Fibroblast of the aortic adventitia (primary cell): ENCODE data around the gene TIRAP. TPM values are rescaled to one million over a fixed set of nuclear protein-coding genes. Genes with fewer than 3 reads are reported as not detected.
A peak's percentile ranks its signal among the peaks of the same experiment; 100 is the strongest.

Experiments used
- DNase-seq: peaks from one replicate; pipeline ENCODE4 v3.0.0-alpha.2; 2010; ENCODE audit warnings: low read depth
- H3K4me3 ChIP-seq: 2 replicates; pipeline ENCODE4 v1.5.1; 2011; ENCODE audit warnings: low read depth, mild to moderate bottlenecking, control low read depth, low read length, moderate library complexity
- total RNA-seq: library from RNA; depleted of rRNA; stranded (reverse); fragments of >200 nt; gene quantifications from 2 replicates; pipeline ENCODE4 v1.2.3, GENCODE V29; 2012; ENCODE audit warnings: low replicate concordance
- TF ChIP-seq, protein P1 (sequence below): IDR thresholded peaks from 2 replicates; pipeline ENCODE4 v1.5.1; 2011; ENCODE audit warnings: mild to moderate bottlenecking, low read length, control low read depth, inconsistent platforms; ENCODE audit not compliant: insufficient read depth

The TIRAP gene
- total RNA-seq, 1 donor = 5.8 TPM

DNA sequence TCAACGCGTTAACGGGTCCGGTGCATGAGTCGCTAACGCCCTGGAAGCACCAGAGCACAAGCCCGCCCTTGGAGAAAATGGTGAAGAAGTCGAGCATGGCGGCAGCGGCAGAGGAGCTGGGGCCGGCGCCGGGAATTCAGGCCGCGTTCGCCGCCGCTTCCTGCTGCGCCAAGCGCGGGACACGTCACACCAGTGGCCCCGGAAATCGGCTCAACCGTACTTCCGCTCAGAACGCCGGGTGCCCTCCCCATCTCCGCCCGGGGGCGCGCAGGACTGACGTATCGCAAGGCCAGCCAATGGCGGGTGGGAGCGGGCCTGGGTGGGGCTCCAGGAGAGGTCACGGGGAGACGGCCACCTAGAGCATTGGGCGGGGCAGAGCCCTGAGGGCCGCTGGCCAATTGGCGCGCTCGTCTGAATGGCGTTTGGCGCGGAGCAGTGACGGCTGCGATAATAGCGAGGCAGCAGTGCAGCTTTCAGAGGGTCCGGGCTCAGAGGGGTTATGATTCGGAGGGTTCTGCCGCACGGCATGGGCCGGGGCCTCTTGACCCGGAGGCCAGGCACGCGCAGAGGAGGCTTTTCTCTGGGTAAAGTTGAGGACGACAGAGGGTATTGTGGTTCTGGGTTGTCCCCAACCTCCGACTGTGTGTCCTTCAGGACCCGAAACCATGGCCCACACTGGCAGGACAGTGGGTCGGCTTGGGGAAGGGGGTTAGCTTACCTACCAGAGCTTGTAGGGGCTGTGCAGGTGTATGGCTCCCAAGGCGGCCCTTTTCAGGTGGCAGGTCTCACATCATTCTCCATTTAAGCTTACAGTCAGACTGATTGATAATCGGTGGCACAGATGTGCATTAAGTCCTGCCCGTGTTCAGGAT, 13.9 kb upstream of the TIRAP start, which contains the start of the genes FOXRED1 and SRPRA:
Gene FOXRED1 (plus strand): TSS at position 447 of the 872 bp plus-strand sequence. CDS start 53 bp downstream, at position 500.
Gene SRPRA (minus strand): TSS at position 188 of the 872 bp plus-strand sequence. CDS start 91 bp downstream, at position 97.
- peak within 1 kb of the TSS; percentile 99 for H3K4me3 ChIP-seq
- TF ChIP-seq, protein P1, sequence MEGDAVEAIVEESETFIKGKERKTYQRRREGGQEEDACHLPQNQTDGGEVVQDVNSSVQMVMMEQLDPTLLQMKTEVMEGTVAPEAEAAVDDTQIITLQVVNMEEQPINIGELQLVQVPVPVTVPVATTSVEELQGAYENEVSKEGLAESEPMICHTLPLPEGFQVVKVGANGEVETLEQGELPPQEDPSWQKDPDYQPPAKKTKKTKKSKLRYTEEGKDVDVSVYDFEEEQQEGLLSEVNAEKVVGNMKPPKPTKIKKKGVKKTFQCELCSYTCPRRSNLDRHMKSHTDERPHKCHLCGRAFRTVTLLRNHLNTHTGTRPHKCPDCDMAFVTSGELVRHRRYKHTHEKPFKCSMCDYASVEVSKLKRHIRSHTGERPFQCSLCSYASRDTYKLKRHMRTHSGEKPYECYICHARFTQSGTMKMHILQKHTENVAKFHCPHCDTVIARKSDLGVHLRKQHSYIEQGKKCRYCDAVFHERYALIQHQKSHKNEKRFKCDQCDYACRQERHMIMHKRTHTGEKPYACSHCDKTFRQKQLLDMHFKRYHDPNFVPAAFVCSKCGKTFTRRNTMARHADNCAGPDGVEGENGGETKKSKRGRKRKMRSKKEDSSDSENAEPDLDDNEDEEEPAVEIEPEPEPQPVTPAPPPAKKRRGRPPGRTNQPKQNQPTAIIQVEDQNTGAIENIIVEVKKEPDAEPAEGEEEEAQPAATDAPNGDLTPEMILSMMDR = no peak
- DNase-seq = peak; percentile 98

DNA sequence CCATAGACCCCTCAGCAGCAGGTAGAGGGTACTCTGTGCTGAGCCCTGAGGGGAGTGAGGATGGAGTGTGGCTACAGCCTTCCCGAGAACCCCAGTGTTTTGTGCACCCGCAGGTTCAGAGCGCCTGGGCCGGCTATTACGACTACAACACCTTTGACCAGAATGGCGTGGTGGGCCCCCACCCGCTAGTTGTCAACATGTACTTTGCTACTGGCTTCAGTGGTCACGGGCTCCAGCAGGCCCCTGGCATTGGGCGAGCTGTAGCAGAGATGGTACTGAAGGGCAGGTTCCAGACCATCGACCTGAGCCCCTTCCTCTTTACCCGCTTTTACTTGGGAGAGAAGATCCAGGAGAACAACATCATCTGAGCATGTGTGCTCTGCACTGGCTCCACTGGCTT, 5.6 kb upstream of the TIRAP start:
- TF ChIP-seq, protein P1 = no peak
- no peak for DNase-seq
- no peak overlapping the region for H3K4me3 ChIP-seq

DNA sequence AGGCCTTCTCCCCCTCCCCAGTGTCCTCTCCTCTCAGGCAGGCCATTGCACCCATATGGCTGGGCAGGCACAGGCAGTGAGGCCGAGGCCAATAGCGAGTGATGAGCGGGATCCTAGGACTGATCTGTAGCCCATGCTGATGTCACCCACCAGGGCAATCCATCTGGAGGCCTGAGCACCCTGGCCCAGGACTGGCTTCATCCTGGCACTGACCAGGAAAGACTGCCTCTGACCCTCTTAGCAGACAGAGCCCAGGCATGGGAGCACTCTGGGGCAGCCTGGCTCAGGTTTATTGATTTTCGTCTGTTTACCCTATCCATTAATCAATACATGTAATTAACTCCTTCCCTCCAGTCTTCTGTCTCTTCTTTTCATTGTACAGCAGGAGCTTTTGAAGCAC, 5.1 kb upstream of the TIRAP start:
- no peak overlapping the region for H3K4me3 ChIP-seq
- DNase-seq = no peak
- TF ChIP-seq, protein P1 = no peak

DNA sequence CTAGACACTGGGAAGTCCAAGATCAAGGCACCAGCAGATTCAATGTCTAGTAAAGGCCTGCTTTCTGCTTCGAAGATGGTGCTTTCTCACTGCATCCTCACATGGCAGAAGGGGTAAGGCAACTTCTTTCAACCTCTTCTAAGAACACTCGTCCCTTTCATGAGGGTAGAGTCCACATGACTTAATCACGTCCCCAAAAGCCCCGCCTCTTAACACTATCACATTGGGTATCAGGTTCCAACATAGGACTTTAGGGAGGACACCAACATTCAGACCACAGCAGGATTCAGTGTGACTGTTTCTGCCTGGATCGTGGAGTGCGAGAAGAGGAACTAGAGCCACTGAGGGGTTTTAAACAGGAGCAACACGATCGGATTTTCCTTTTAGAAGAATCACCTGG, 3.7 kb upstream of the TIRAP start:
- no peak for DNase-seq
- no peak overlapping the region for H3K4me3 ChIP-seq
- TF ChIP-seq, protein P1 = no peak

DNA sequence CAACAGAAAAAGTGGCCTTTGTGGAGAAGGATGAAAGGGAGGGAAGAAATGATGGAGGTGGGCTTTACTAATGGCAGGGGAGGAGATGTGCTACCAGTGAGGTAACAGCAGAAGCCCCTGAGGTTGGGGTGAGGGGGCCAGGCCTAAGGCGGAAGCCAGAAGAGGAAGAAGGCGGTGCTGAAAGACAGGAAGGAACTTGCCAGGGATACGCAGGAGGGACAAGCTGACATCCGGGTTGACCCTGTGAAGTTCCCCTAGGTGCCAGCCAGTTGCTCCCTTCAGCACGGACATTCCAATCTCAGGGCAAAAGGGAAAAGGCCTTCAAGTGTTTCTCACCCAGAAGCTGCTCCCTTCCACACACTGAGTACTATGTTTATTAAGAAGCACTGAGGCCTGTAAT, 2.3 kb upstream of the TIRAP start:
- no peak for DNase-seq
- TF ChIP-seq, protein P1 = no peak
- no peak overlapping the region for H3K4me3 ChIP-seq

DNA sequence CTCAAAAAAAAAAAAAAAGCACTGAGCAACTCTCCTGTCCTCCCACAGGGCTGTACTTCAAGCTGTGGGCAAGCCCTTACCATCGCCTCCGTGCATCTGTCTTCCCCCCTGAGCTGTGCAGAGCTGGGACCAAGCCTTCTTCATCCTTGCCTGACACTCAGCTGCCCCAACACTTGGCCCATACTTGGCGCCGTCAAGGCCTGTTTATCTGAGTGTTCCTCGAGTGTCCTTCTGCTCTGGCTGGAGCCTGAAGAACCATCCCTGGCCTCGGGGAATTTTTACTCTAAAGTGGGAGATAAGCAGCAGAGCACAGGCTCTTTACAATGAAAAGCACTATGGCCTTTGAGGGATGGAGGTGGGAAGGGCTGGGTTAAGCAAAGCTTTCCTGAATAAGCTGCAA, 1.6 kb upstream of the TIRAP start:
- no peak for DNase-seq
- TF ChIP-seq, protein P1 = no peak
- H3K4me3 ChIP-seq = no peak overlapping the region
